Activated CD4-positive, alpha-beta T cell treated with anti-CD3 and anti-CD28 coated beads for 1 hour (primary cell): Measurements from ENCODE around the gene FAM3A.

Experiments
- DNase-seq: peaks from one replicate; pipeline ENCODE4 v3.0.0-alpha.2; 2020

FAM3A gene

GRCh38 chrX:154534526-154535322, 18.7 kb upstream of the FAM3A start:
- peak; percentile 82 for DNase-seq

GRCh38 chrX:154532690-154533089, 16.7 kb upstream of the FAM3A start:
- DNase-seq: no peak

GRCh38 chrX:154531626-154532025, 15.6 kb upstream of the FAM3A start:
- no peak for DNase-seq

GRCh38 chrX:154530286-154530685, 14.3 kb upstream of the FAM3A start:
- no peak for DNase-seq

- no peak for DNase-seq
Measured at GRCh38 chrX:154529206-154529612, 13.2 kb upstream of the FAM3A start.

GRCh38 chrX:154526901-154527675, 11.1 kb upstream of the FAM3A start:
- peak; percentile 38 for DNase-seq

GRCh38 chrX:154525606-154526490, 9.8 kb upstream of the FAM3A start:
- no peak for DNase-seq

- no peak for DNase-seq
Measured at GRCh38 chrX:154519389-154519788, 3.4 kb upstream of the FAM3A start.

GRCh38 chrX:154517101-154517781, 1.2 kb upstream of the FAM3A start:
- DNase-seq: no peak

- DNase-seq: no peak
Measured at GRCh38 chrX:154516656-154517100, 646 bp upstream of the FAM3A start.

- no peak for DNase-seq
Measured at GRCh38 chrX:154515090-154515965, 704 bp downstream of the FAM3A start.

GRCh38 chrX:154513716-154514115, 2.3 kb downstream of the FAM3A start:
- DNase-seq: no peak

GRCh38 chrX:154512879-154513553, 3.0 kb downstream of the FAM3A start:
- DNase-seq: no peak

GRCh38 chrX:154511761-154512160, 4.3 kb downstream of the FAM3A start:
- DNase-seq: no peak

GRCh38 chrX:154509455-154509854, 6.6 kb downstream of the FAM3A start:
- DNase-seq: no peak

GRCh38 chrX:154508384-154508745, 7.7 kb downstream of the FAM3A start:
- no peak for DNase-seq

GRCh38 chrX:154507673-154508383, 8.2 kb downstream of the FAM3A start:
- DNase-seq: no peak

GRCh38 chrX:154506483-154507332, 9.3 kb downstream of the FAM3A start:
- no peak for DNase-seq

GRCh38 chrX:154505734-154506133, 10.3 kb downstream of the FAM3A start:
- no peak for DNase-seq
